GM12875 (cell line): Measurements from ENCODE around the gene ZNF609.

Experiments
- H3K4me3 ChIP-seq: one replicate; pipeline ENCODE4 v1.5.1; 2011; ENCODE audit warnings: low read depth, low read length, control low read depth
- TF ChIP-seq, protein P1 (sequence below): IDR thresholded peaks from 2 replicates; pipeline ENCODE4 v1.5.1; 2011; ENCODE audit warnings: low read depth, mild to moderate bottlenecking, control low read depth, inconsistent platforms, low read length, moderate library complexity, borderline replicate concordance; ENCODE audit not compliant: insufficient read depth

ZNF609 gene

GRCh38 chr15:64558460-64559179 is 98.2 kb downstream of the ZNF609 start:
- TF ChIP-seq, protein P1, sequence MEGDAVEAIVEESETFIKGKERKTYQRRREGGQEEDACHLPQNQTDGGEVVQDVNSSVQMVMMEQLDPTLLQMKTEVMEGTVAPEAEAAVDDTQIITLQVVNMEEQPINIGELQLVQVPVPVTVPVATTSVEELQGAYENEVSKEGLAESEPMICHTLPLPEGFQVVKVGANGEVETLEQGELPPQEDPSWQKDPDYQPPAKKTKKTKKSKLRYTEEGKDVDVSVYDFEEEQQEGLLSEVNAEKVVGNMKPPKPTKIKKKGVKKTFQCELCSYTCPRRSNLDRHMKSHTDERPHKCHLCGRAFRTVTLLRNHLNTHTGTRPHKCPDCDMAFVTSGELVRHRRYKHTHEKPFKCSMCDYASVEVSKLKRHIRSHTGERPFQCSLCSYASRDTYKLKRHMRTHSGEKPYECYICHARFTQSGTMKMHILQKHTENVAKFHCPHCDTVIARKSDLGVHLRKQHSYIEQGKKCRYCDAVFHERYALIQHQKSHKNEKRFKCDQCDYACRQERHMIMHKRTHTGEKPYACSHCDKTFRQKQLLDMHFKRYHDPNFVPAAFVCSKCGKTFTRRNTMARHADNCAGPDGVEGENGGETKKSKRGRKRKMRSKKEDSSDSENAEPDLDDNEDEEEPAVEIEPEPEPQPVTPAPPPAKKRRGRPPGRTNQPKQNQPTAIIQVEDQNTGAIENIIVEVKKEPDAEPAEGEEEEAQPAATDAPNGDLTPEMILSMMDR: no peak

DNA sequence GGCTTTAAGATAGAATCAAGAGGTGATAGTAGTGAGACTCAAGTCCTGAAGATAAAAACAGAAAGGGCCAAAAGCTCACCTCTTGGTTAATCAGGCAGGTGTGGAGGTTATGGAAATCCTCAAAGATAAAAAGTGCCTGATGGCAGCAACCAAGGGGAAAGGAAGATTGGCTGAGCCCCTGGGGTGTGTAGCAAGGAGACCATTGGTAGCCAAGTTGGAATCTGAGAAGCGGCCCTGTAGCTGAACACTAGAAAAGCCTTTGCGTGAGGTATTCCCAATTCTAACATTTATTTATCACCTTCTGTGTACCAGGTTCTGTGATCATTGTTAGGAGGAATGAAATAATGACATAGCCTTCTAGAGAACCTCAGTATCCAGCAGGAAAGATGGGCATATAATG is 98.9 kb downstream of the ZNF609 start:
- no peak overlapping the region for H3K4me3 ChIP-seq
- TF ChIP-seq, protein P1: no peak

More at GRCh38 chr15:64558460-64559179, 98.2 kb downstream of the ZNF609 start:
- no peak overlapping the region for H3K4me3 ChIP-seq

GRCh38 chr15:64560501-64560900 is 100.1 kb downstream of the ZNF609 start:
- TF ChIP-seq, protein P1: no peak
- H3K4me3 ChIP-seq: no peak overlapping the region

DNA sequence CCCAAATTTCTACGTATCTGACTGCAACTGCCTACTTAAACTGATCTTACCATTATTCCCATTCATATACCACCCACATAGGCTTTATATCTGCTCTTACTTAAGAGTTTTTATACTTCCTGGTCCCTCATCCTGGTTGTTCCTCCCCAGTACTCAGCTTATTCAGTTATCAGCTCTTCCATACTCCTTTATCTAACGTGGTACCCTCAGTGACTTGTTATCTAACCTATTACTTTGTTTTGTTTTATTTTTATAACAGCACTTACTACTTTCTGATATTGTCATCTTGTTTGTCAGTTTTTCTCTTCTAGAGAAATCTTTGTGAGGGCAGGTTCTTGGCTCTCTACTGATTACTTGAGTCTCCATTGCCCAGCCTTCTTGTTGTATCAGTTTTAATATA is 100.6 kb downstream of the ZNF609 start:
- no peak overlapping the region for H3K4me3 ChIP-seq
- TF ChIP-seq, protein P1: no peak

DNA sequence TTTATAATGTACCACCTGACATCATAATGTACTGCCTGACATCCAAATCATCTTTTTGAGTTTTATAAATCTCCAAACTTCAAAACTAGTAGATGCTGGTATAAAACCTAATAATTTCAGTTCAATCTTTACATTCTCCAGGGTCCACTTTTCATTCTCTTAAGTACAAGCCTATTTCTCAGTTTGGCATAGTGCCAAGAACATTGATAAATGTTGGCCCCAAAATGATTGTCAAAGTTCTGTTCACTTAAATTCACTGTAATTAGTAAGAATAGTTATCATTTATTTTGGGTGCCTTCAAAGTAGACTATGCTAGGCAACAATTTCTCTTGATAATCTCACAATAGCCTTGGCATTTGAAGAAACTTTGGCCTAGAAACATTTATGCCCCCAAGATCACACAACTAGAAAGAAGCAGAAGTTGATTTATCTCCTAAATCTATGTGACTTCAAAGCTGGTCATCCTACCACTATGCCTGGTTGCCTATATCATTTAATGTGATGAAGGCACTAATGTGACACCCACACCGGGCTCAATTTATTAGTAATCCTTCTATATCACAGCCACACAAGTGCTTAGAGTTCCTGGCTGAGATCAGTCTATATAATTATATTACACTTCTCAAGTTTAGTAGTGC is 101.7 kb downstream of the ZNF609 start:
- TF ChIP-seq, protein P1: no peak

DNA sequence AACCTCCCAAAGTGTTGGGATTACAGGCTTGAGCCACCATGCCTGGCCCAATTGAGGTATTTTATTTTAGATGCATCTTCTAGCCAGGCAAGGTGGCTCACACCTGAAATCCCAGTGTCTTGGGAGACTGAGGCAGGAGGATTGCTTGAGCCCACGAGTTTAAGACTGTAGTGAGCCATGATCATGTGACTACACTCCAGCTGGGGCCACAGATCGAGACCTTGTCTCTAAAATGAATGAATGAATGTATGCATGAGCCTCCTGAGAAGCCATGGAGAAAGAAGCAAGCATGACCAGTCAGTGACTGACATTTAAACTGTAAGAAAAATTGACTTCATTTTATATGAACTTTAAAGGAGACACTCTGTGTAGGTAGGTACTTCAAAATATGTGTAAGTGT is 105.7 kb downstream of the ZNF609 start:
- TF ChIP-seq, protein P1: no peak
- H3K4me3 ChIP-seq: no peak overlapping the region

More for the DNA sequence above, 101.7 kb downstream of the ZNF609 start:
- H3K4me3 ChIP-seq: no peak overlapping the region
